A673 (cell line): ENCODE results near the gene INCENP. TPM values are rescaled to one million over a fixed set of nuclear protein-coding genes. Genes with fewer than 3 reads are reported as not detected.
A peak's percentile ranks its signal among the peaks of the same experiment; 100 is the strongest.

Source experiments
- BruUV-seq: library from RNA; stranded (reverse); fragments of 400-500 nt; replicated peaks from 2 replicates; lab custom pipeline; 2021; lab: Mats Ljungman, UMichigan
- CTCF ChIA-PET: fragments of 300-600 bp; sonication (Branson Sonifier 250); formaldehyde crosslinking; loops from one replicate; lab custom pipeline; 2022; ENCODE audit warnings: antibody characterized with exemption; lab: Charles Lee
- POLR2A ChIA-PET: fragments of 300-600 bp; sonication (Branson Sonifier 250); formaldehyde crosslinking; loops from one replicate; lab custom pipeline; 2022; ENCODE audit warnings: antibody characterized with exemption; ENCODE audit not compliant: low non-redundant PET; lab: Charles Lee
- DNase-seq: peaks from one replicate; pipeline ENCODE4 v3.0.0-alpha.2; 2015; ENCODE audit warnings: low spot score
- H3K27ac ChIP-seq: fragments of 200-600 bp; sonication (generic); 2 replicates; pipeline ENCODE4 v1.5.1; 2016; ENCODE audit warnings: mixed run types, low read depth, mild to moderate bottlenecking, mixed read lengths, antibody characterized with exemption, low read length; ENCODE audit not compliant: poor library complexity, severe bottlenecking
- H3K27me3 ChIP-seq: fragments of 200-600 bp; sonication (generic); replicated peaks from 2 replicates; pipeline ENCODE4 v1.6.1; 2017; ENCODE audit warnings: mixed run types, low read depth, mild to moderate bottlenecking, mixed read lengths, antibody characterized with exemption, low read length; ENCODE audit not compliant: insufficient read depth, poor library complexity
- H3K36me3 ChIP-seq: fragments of 200-600 bp; sonication (generic); 2 replicates; pipeline ENCODE4 v1.6.1; 2016; ENCODE audit warnings: mixed run types, mild to moderate bottlenecking, mixed read lengths, antibody characterized with exemption, low read length; ENCODE audit not compliant: insufficient read depth, poor library complexity, severe bottlenecking
- H3K4me1 ChIP-seq: fragments of 200-600 bp; sonication (generic); 2 replicates; pipeline ENCODE4 v1.6.1; 2017; ENCODE audit warnings: mixed run types, mild to moderate bottlenecking, mixed read lengths, antibody characterized with exemption, low read length; ENCODE audit not compliant: insufficient read depth, poor library complexity, severe bottlenecking
- H3K4me3 ChIP-seq: fragments of 200-600 bp; sonication (generic); 2 replicates; pipeline ENCODE4 v1.5.1; 2016; ENCODE audit warnings: low read depth, mixed run types, mild to moderate bottlenecking, mixed read lengths, low read length; ENCODE audit not compliant: poor library complexity, severe bottlenecking
- H3K9me3 ChIP-seq: fragments of 200-600 bp; sonication (generic); 2 replicates; pipeline ENCODE4 v1.6.1; 2016; ENCODE audit warnings: mixed run types, low read depth, mild to moderate bottlenecking, mixed read lengths, antibody characterized with exemption, low read length; ENCODE audit not compliant: poor library complexity, severe bottlenecking
- EZH2 ChIP-seq: fragments of 200-600 bp; sonication (generic); IDR thresholded peaks from 2 replicates; pipeline ENCODE4 v1.6.1; 2017; ENCODE audit warnings: borderline replicate concordance, low read depth, mild to moderate bottlenecking, mixed read lengths, antibody characterized with exemption, low read length; ENCODE audit not compliant: poor library complexity, severe bottlenecking
- intact Hi-C: fragments of 100-400 bp; cut with micrococcal nuclease; formaldehyde crosslinking; loops from one replicate; pipeline ENCODE4 v1.10.0; 2022; ENCODE audit not compliant: unreplicated experiment
- total RNA-seq: library from RNA; stranded (reverse); gene quantifications from 2 replicates; pipeline ENCODE4 v1.2.3, GENCODE V29; 2021
- TF ChIP-seq, protein P1 (sequence below): fragments of 300-800, 200-600 bp; sonication (generic); conservative IDR thresholded peaks from 2 replicates; pipeline ENCODE4 v1.5.1; 2017; ENCODE audit warnings: low read depth, mild to moderate bottlenecking, antibody characterized with exemption, low read length, moderate library complexity, mixed read lengths

The INCENP gene
- total RNA-seq, 1 experiment from 2014 or later, result 233 TPM

DNA sequence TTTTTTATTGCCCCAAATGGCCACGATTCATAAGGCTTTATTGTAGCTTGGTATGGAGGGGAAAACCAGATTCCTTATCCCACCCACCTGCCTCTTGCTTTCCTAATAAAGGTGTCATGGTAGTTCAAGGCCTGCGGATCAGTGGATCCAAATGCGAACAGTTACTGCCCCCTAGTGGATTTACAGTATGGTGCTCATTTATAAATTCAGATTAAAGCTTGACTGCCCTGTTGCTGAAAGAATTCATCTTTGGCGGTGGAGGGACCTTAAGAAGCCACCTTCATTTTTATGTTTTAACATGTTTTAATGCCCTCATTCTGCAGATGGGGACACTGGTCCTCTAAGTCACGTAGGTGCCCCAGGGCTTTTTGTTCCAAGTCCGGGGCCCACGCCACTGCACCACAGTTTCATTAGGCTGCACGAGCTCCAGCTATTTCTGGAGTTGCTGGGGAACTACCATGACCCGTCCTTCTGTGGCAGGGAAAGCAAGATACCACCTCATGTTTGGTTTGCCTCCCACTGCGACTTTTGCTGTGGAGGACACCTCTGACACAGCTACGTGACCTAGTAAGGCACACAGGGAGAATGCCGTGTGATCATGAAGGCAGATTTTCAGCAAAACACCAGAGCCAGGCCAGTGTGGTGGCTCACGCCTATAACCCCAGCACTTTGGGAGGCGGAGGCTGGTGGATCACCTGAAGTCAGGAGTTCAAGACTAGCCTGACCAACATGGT is 15.6 kb upstream of the INCENP start:
- CTCF ChIA-PET, result interaction anchor here (0.6 to 4.0 kb wide), 20 partner anchors 16 to 375 kb away, joined by 3 to 63 read pairs (median 5); partner anchors contain the start of genes BEST1, FTH1, INCENP and MYRF
- DNase-seq, result peak; percentile 84
- intact Hi-C loops, result loop anchor here (1.0 to 2.0 kb wide), 4 partner anchors 211 to 361 kb away; no protein-coding TSS in a partner anchor
- no peaks in the 10 kb centered on the region for H3K9me3 ChIP-seq
- H3K27me3 ChIP-seq, result no peaks in the 10 kb centered on the region
- H3K36me3 ChIP-seq, result no peaks in the 10 kb centered on the region
- POLR2A ChIA-PET, result interaction anchor here (0.5 to 0.6 kb wide), 2 partner anchors 23 to 516 kb away, joined by 3 read pairs; no protein-coding TSS in a partner anchor
- no TSS peak for BruUV-seq
- H3K4me1 ChIP-seq, result peaks cover 3% of the 10 kb centered on the region
- no peak overlapping the region for H3K27ac ChIP-seq
- no peak for TF ChIP-seq EZH2
- TF ChIP-seq, protein P1, sequence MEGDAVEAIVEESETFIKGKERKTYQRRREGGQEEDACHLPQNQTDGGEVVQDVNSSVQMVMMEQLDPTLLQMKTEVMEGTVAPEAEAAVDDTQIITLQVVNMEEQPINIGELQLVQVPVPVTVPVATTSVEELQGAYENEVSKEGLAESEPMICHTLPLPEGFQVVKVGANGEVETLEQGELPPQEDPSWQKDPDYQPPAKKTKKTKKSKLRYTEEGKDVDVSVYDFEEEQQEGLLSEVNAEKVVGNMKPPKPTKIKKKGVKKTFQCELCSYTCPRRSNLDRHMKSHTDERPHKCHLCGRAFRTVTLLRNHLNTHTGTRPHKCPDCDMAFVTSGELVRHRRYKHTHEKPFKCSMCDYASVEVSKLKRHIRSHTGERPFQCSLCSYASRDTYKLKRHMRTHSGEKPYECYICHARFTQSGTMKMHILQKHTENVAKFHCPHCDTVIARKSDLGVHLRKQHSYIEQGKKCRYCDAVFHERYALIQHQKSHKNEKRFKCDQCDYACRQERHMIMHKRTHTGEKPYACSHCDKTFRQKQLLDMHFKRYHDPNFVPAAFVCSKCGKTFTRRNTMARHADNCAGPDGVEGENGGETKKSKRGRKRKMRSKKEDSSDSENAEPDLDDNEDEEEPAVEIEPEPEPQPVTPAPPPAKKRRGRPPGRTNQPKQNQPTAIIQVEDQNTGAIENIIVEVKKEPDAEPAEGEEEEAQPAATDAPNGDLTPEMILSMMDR, result peak; percentile 91
- no peak overlapping the region for H3K4me3 ChIP-seq

DNA sequence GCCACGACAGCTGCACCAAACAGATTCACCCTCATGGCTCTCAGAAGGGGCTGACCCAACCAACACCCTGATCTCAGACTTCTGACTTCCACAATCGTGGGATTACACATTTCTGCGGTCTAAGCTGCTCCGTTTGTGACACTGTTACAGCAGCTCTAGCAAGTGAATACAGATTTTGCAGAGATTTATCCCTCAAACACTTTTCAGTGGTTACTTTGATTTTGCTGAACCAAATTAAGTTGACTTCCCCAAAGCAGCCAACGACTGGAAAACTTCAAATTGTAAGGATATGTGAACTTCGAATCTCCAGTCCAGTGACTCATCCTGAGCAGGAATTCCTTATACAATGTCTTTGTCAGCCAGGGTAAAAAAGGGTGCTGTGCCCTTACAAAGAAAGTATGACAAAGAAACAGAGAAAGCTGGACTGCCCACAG is 14.8 kb upstream of the INCENP start:
- H3K9me3 ChIP-seq, result no peaks in the 10 kb centered on the region
- intact Hi-C loops, result loop anchor here (1.0 to 2.0 kb wide), 4 partner anchors 212 to 362 kb away; no protein-coding TSS in a partner anchor
- DNase-seq, result no peak
- H3K36me3 ChIP-seq, result no peaks in the 10 kb centered on the region
- ChIA-PET CTCF (interaction anchor here (0.6 to 4.0 kb wide), 8 partner anchors 27 to 362 kb away, joined by 3 to 63 read pairs (median 10); partner anchors contain the start of gene BEST1), POLR2A (no interaction called here)
- peaks cover 3% of the 10 kb centered on the region for H3K4me1 ChIP-seq
- no peak overlapping the region for H3K27ac ChIP-seq
- no TSS peak for BruUV-seq
- H3K4me3 ChIP-seq, result no peak overlapping the region
- TF ChIP-seq, protein P1, result no peak
- TF ChIP-seq EZH2, result no peak
- H3K27me3 ChIP-seq, result no peaks in the 10 kb centered on the region

DNA sequence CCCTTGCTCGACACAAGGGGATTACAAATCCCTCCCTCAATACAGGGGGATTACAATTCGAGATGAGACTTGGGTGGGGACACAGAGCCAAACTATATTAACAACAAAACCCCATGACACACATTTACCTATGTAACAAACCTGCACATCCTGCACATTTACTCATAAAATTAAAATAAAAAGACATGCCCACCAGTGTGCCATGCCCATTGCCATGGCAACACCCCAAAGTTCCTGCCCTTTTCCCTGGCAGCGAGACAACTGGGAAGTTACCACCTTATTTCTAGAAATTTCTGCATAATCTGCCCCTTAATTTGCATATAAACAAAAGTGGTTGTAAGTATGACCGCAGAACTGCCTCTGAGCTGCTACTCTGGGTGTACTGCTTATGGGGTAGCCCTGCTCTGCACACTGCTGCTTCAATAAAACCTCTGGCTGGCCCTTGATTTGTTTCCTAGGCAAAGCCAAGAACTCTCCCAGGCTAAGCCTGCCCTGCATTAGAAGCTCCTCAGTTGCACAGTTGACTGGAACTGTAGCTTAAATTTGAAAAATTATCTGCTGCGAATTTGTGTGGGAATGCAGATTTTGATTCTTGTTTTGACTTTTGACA is 8.6 kb upstream of the INCENP start:
- no TSS peak for BruUV-seq
- CTCF ChIA-PET, result no interaction called here
- TF ChIP-seq, protein P1, result no peak
- no peak for TF ChIP-seq EZH2
- H3K4me3 ChIP-seq, result no peak overlapping the region
- POLR2A ChIA-PET, result interaction anchor here (0.6 kb wide), 1 partner anchor 316 kb away, joined by 4 read pairs; no protein-coding TSS in a partner anchor
- H3K27me3 ChIP-seq, result no peaks in the 10 kb centered on the region
- peaks cover 3% of the 10 kb centered on the region for H3K4me1 ChIP-seq
- no peak overlapping the region for H3K27ac ChIP-seq
- peaks cover 7% of the 10 kb centered on the region for H3K9me3 ChIP-seq
- intact Hi-C loops, result no loop called here
- DNase-seq, result no peak
- no peaks in the 10 kb centered on the region for H3K36me3 ChIP-seq
